Right lobe of liver (tissue), 4 donors: ENCODE results near the gene ERO1B.

Experiments
- POLR2A ChIP-seq: fragments of 450-650 bp; IDR thresholded peaks from one replicate; pipeline ENCODE4 v1.6.1; 2017; ENCODE audit warnings: antibody characterized with exemption, mild to moderate bottlenecking
- TF ChIP-seq, protein P1 (sequence below), 4 donors: fragments of 200-600 bp in 3 of 4; fragments of 450-650 bp in 1 of 4; IDR thresholded peaks; one replicate each; pipeline versions ENCODE4 v1.5.1 to v1.8.0; 2016 to 2022; ENCODE audit warnings: antibody characterized with exemption in 4 of 4, mild to moderate bottlenecking in 2 of 4
- donor health status: DM: no; HTN: no; CAD: no.
- donor health status: DM: no; HTN: no; CAD: no.
- donor health status: DM: no; HTN: yes; CAD: no.

DNA sequence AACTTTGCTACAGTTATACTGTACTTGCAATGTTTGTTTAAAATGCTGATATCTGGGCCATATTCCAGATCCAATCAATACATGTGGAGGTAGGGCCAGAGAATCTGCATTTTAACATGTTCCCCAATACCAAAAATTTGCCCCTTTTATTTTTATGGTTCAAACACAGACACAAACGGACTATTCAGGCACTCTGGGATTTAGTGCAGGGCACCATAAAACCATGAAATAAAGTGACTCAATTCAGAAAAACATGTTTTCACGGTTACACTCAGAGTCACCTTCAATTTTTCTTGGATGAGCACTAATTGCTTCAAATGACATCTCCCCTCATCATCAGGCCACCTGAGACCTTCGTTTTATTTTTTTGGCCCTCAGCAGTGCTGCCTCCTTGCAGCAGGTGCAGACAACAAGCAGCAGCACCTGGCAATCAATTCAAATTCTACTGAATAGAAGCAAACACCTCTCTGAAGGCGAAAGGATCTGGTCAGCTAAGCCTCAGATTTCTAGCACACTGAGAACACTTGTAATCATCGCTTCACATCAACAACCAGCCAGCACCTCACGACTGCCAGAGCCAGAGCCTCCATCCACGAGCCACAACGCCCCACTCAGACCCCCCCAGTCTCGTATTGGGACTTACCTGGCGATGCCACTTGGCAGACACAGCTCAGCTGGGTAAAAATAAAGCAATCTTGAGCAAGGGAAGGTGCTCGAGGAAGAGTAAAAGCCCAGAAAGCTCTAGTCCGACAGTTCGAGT is 1.1 kb downstream of the ERO1B start:
- TF ChIP-seq, protein P1, sequence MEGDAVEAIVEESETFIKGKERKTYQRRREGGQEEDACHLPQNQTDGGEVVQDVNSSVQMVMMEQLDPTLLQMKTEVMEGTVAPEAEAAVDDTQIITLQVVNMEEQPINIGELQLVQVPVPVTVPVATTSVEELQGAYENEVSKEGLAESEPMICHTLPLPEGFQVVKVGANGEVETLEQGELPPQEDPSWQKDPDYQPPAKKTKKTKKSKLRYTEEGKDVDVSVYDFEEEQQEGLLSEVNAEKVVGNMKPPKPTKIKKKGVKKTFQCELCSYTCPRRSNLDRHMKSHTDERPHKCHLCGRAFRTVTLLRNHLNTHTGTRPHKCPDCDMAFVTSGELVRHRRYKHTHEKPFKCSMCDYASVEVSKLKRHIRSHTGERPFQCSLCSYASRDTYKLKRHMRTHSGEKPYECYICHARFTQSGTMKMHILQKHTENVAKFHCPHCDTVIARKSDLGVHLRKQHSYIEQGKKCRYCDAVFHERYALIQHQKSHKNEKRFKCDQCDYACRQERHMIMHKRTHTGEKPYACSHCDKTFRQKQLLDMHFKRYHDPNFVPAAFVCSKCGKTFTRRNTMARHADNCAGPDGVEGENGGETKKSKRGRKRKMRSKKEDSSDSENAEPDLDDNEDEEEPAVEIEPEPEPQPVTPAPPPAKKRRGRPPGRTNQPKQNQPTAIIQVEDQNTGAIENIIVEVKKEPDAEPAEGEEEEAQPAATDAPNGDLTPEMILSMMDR (IDR thresholded peaks at IDR 0.05), result no peak
- TF ChIP-seq POLR2A, result no peak
